D341Med (cell line): Measurements from ENCODE around the gene FRAS1.
"Not testable (repeated sequence)": the region's sequence is repeated elsewhere in the genome, so short reads cannot be mapped to it uniquely, and the experiment has no call there.

Experiments used
- DNase-seq: peaks from one replicate; pipeline ENCODE4 v3.0.0; 2012; ENCODE audit warnings: low spot score

Gene FRAS1, protein sequence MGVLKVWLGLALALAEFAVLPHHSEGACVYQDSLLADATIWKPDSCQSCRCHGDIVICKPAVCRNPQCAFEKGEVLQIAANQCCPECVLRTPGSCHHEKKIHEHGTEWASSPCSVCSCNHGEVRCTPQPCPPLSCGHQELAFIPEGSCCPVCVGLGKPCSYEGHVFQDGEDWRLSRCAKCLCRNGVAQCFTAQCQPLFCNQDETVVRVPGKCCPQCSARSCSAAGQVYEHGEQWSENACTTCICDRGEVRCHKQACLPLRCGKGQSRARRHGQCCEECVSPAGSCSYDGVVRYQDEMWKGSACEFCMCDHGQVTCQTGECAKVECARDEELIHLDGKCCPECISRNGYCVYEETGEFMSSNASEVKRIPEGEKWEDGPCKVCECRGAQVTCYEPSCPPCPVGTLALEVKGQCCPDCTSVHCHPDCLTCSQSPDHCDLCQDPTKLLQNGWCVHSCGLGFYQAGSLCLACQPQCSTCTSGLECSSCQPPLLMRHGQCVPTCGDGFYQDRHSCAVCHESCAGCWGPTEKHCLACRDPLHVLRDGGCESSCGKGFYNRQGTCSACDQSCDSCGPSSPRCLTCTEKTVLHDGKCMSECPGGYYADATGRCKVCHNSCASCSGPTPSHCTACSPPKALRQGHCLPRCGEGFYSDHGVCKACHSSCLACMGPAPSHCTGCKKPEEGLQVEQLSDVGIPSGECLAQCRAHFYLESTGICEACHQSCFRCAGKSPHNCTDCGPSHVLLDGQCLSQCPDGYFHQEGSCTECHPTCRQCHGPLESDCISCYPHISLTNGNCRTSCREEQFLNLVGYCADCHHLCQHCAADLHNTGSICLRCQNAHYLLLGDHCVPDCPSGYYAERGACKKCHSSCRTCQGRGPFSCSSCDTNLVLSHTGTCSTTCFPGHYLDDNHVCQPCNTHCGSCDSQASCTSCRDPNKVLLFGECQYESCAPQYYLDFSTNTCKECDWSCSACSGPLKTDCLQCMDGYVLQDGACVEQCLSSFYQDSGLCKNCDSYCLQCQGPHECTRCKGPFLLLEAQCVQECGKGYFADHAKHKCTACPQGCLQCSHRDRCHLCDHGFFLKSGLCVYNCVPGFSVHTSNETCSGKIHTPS (N-terminal part only)

DNA sequence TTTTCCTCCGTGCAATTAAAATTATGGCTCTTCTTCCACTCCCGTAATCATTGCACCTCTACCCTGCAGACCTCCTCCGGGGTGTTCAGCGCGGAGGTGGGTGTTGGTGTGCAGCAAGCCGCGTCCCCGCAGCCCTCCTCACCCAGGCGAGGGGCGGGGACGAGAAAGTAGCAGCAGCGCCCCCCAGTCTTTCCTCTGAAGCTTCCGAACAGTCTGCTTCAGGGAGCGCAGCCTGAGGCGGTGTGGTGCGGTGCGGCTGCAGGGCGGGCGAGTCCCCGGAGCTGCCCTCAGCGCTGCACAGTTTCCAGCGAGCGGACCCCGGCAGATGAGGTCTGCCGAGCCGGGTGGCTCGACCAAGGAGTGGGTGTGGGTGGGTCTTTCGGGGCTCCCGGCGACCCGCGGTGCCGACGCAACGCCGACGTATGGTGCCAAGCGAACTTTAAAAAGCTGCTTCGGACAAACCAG is at the start of gene FRAS1:
FRAS1 (plus strand) TSS at position 189 of the 465 bp plus-strand sequence. CDS start 687 bp downstream, outside the sequence.
- DNase-seq = peak; percentile 66

DNA sequence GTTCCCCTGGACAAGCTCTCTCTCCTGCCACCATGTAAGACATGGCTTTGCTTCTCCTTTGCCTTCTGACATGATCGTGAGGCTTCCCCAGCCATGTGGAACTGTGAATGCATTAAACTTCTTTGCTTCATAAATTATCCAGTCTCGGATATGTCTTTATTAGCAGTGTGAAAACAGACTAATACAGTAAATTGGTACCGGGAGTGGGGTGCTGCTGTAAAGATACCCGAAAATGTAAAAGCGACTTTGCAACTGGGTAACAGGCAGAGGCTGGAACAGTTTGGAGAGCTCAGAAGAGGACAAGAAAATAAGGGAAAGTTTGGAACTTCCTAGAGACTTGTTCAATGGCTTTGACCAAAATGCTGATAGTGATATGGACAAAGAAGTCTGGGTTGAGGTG is 46.1 kb upstream of the FRAS1 start:
- DNase-seq = not testable (repeated sequence)

DNA sequence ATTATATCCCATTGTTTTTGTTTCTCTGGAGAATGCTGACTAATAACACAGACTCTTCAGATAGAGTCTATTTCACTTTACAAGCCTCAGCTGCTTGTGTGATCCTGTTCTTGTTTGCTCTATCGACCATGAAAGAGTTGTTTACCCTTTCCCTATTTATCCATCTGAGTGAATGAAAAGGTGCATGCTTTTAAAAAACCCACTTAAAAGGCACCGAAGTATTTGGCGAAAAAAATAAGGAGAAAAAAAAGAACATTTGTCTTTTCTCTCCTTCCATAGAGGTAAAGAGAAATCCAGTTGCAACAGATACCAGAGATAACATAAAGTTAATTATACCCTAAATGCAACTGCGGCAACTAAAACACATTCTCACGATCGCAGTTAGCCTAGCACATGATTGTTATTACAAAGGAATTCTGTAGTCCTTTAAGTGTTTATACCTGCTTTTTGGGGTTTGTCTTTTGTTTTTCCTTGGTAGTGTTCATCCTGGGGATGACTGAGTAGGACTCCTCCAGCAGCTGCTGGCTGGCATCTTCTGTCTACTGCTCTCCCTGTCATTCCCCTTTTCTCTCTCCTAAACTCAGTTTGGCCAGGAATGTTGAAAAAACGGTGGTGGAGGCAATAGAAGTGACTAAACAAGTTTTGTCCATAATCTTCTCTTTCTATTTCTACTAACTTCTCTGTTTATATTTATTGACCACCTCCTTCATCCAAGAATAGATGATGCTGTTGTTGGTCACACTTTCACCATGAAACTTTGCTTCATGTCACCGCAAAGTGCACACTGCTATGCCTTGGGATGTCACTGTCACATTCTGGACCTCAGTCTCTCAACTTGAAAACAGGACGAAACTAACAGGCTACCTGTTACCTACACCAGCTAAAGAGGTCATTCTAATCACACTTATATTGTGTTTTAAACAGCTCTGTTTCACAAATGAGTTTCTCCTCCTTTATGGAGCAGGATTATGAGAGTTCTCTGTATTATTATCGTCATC is 41.9 kb upstream of the FRAS1 start:
- no peak for DNase-seq

DNA sequence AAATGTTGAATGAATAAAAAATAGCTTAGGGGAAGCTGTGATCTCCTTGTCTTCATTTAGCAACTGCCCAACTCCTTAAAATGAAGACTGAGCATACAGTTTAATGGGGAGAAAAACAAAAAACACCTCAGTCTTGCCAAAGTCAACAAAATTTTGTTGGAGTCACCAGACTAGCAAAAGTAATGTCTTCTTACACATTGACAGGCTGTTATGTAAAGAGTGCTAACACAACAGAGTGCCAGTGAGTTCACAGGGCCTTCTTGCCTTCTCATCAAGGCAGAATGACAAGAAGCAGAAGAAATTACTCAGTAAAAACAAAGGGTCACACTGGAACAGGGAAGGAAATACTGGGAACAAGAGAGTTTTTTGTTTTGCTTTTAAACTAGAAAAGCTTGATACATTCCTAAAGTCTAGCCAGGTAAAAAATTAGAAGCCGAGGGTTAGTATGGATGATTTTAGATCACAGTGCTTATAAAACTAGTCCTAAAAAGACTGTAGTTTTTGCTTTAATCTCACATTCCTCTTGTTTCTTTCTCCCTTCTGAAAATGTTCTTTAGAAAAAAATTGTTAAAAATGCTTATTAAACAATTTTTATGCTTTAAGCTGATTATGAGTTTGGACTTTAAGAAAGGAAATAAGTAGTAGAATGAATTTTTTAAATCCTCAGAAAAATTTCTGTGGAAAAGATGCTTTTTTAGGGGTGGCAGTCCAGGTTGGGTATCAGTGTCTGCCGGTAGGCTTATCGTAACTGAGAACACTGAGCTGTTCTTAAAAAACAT is 38.7 kb upstream of the FRAS1 start:
- DNase-seq = no peak

DNA sequence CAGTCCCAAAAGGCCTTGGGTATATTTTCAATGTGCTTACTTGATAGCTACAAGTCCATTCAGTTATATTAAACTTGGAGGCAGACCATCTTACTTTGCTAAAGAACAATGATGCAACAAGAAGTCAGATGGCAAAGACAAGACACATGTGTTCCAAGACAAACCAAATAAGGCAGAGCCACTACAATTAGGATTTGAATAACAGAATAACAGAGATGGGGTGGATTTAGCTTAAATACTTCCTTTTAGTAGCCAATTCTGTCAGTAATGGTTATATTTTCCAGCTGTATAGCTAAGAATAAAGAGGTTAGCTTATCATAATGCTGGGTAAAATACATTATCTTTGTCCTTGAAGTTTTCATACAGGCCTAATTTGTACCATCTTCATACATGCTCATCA is 37.7 kb upstream of the FRAS1 start:
- no peak for DNase-seq

DNA sequence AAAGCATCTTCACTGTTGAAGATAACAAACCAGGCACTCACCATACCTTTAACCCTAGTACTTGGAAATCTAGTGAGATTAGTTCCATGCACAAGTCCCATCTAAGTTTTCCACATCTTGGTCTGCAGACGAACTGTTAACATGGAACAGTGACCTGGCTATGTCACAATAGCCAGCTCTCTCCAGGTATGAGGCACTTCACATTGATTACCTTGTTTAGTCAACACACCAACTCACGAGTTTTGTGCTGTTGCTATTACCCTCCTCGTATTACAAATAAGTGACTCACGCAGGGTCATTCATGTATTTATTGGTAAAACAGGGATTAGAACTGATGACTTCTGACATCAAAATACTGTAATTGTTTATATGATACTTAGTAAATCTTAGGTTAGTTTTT is 36.4 kb upstream of the FRAS1 start:
- no peak for DNase-seq

DNA sequence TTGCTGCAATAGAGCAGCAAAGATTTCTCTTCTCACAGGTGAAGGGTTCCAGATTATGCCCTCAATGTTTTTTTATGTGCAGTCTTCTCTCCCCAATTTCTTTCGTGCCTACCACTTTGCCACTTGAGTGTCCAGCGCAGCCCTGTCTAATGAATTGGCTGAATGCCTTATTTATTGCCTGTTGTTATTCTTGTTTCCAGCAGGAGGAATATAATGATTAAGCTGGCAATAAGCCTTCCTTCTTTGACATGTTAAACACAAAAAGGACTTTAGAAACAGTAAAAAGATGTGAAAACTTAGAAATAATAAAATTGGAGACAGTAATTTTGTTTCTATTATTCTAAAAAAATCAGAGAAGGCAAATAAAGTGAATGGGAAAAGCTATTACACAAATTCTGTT is 34.6 kb upstream of the FRAS1 start:
- DNase-seq = no peak

DNA sequence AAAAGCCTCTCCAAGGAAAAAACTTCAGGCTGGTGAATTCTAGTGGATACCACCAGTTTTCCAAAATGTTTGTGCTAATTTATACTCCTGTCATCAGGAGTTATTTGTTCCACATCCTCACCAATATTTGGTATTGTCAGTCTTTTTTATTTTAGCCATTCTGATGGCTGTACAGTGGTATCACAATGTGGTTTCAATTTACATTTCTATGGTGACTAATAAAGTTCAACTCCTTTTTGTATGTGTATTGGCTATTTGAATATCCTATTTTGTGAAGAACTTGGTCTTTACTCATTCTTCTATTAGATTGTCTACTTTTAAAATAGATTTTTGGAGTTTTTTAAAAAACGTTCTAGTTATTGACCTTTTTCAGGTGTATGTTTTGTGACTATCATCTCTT is 33.0 kb upstream of the FRAS1 start:
- no peak for DNase-seq

DNA sequence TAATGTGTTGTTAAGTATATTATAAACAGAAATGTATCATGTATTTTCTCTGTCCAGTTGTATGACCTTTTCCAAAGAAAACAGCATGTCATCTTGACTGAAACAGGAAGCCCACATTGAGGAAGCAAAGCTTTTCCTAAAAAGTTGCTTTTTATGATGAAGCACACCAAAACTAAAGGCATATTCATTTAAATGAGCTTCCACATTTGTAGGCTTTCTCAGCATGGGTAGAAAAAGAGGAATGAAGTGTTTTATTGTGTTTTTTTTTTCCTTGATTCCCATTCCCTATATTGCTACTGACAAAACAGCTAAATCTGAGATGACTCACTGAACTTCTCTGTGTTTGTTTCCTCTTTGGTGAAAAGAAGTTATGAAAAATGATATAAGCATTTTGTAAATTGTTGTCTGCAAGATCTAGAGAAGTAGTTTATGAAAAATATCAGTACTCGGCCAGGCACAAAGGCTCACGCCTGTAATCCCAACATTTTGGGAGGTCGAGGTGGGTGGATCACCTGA is 32.5 kb upstream of the FRAS1 start:
- no peak for DNase-seq

DNA sequence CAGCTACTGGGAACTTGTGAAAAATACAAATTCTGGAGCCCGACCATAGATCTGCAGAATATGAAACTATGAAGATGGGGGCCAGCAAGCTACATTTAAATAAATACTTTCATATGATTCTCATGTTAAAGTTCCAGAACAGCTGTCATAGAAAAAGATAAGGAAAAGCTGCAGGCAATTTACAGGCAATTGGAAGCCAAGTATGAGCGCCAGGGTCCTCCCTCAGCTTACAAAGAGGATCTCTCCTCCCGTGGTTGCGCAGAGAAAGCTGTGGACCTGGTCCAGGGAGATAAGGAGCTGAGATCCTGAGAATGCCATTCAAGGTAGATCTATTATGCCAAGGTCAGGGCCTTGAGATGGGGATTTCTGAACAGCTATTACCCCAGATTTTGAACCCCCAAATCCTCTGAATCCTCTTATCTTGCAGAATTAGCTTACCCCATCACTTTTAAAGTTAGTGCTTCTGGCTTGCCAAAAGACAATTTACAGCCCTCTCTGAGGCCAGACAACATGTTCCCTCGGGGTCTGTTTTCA is 25.6 kb upstream of the FRAS1 start:
- DNase-seq = no peak

DNA sequence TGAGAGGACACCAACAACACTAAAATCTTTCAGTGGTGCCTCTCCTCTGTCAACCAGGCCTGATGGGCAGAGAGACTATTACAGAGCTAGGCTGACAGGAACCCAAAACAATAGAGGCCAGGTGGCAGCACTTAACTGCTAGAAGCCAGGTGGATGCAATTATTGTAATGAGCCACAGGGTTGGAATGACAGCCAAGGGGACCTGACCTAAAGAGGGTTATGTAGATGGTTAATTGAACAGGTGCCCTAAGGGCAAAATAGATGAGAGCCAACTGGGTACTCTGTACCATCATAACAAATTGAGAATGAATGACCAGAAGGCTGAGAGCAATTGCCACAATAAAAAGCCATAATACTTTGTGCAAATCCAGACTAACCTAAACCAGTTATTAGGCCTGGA is 24.7 kb upstream of the FRAS1 start:
- peak; percentile 18 for DNase-seq

DNA sequence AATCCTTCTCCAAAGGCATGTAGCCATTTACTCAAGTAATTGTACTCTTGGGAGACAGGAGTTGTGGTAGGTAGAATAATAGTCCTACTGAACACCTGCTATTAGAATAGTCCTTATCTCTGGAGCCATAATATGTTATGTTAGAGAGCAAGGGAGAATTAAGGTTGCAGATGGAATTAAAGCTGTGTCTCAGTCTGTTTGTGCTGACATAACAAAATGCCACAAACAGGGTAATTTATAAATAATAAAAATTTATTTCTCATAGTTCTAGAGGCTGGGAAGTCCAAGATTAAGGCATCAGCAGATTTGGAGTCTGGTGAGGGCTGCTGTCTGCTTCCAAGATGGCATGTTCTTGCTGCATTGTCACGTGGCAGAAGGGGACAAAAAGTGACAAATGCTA is 24.2 kb upstream of the FRAS1 start:
- no peak for DNase-seq

DNA sequence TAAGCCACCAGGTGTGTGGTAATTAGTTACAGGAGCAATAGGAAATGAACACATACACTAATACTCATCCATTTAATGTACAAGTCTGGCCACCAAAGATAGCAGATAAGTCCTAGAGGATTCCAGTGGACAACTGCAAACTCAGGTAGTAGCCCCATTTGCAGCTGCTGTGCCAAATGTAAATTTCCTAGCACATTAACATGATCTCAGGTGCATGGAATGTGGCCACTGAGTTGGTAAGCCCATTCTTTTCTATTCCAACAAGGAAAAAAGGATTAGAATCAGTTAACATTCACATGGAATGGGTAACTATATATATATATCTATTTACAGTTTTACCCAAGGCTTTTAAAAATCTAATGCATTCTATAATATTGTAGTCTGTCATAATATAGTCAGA is 23.3 kb upstream of the FRAS1 start:
- DNase-seq = no peak

DNA sequence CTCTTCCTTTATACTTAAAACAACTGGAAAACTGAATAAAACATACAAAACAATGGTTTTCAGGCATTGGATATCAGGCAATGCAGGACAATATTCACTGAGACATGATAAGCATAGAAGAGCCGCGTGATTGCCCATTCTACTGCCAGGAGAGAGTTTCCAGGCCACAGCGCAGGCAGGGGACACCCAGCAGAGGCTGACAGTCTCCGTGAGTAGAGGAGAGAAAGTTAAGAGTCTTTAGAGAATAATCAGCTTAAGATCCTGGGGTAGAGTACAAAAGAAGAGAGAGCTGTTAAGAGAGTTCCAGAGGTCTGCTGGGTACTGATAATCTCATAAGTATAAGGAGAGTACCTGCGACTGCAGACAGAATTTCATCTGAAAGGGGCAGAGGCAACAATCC is 18.4 kb upstream of the FRAS1 start:
- DNase-seq = peak; percentile 72

DNA sequence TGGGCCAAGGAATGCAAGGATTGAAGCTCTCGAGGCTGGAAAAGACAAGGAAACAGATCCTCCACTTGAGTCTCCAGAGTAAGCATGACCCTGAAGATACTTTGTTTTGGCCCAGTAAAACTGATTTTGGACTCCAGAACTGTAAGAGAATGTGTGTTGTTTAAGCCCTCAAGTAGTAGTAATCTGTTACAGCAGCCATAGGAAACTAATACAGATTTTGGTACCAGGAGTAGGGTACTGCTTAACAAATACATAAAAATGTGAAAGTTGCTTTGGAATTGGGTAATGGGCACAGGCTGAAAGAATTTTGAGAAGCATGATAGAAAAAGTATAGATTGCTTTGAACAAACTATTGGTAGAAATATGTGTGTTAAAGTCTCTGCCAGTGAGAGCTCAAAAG is 17.4 kb upstream of the FRAS1 start:
- no peak for DNase-seq

DNA sequence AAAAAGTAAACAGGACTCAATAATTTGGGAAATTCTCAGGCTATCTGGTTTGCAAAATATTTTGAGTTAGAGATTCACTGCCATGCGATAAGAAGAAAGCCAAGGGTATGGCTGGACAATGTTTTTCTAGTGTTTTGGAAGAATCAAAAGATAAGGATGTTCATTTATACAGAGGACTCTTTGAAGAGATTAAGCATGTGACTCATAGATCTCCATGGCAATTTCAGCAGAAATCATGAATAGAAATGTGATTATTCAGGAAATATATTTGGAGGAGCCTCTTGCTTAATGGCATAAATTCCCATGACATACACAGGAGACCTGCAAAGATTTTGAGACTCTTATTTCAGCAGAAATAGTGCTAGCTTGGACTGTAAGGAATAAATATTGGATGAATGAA is 16.7 kb upstream of the FRAS1 start:
- no peak for DNase-seq

DNA sequence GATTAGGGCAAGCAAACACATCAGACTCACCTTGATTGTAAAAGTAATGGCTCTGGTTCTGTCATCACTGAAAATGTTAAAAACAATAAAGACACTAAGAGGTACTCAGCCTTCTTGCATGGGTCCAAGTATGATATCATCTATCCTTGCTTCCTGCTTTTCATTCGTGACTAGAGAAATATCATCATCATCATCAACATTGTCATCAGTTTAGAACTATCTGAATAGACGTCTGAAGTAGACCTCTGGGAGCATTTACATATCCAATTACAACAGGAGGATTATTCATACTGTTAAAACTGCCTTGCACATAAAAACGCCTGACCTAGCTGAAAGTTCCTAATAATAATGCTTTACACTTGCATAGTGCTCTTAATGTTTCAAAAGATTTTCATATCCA is 9.8 kb upstream of the FRAS1 start:
- no peak for DNase-seq

DNA sequence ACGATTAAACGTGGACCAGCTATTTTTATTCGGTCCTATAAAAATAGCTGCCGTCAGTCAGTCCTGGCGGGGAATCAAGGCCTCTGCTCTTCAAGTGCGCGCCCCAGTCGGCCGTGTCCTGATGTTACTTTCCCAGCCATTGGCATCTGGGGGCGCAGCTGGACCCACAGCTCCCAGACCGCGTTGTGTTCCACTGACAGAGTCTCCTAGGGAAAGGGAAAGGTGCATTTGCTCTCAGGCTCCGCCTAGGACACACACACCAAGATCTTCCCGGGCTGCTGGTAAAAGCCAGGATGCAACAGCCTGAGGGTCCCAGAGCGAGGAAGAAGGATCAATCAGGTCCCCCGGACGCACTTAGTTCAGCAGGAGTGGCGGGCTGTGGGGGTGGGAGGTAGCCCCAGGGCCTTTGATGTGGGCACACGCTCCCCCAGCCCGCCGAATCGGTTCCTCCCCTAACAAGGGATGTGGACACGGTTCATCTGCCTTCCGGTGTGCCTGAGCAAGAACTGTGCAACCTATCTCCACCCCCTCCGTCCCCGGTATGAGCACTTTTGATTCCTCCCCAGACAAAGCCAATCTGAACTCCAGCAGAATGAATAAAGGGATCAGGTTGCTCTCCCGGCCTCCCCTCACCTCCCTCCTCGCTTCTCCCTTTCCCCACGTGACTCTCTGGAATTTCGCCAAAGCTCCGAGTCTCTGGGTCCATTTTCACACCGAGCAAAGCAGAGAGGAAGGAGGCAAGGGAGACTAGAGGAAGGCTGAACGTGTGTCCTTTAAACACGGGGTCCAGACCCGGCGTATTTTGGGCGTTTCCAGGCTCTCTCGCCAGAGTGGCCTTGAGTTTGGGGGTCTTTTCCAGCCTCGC is 626 bp upstream of the FRAS1 start:
- peak; percentile 39 for DNase-seq
